ENCODE measurements around the gene DSCAM. TPM values are rescaled to one million over a fixed set of nuclear protein-coding genes. Genes with fewer than 3 reads are reported as not detected.

The DSCAM gene
- polyA plus RNA-seq, 1 experiment: not detected

GRCh38 chr21:40680311-40680710 lies 166.6 kb downstream of the DSCAM start:
- ChIA-PET POLR2A (no interaction called here), CTCF (no interaction called here)
- DNase-seq (ENCODE audit: low read depth, low spot score): no peak

GRCh38 chr21:40678681-40679284 lies 168.2 kb downstream of the DSCAM start:
- ChIA-PET POLR2A (no interaction called here), CTCF (no interaction called here)

More at GRCh38 chr21:40680311-40680710, 166.6 kb downstream of the DSCAM start:
- H3K27me3 ChIP-seq (ENCODE audit: control insufficient read depth, insufficient read depth, low read length): no peaks in the 10 kb centered on the region
- H3K4me3 ChIP-seq (ENCODE audit: low read depth, low read length): no peak overlapping the region
- peaks cover 26% of the 10 kb centered on the region for H3K9me3 ChIP-seq (ENCODE audit: control insufficient read depth, insufficient read depth, low read length)
- TF ChIP-seq CTCF (IDR thresholded peaks at IDR 0.05; ENCODE audit: low read depth, low read length): no peak
- no peak overlapping the region for H3K27ac ChIP-seq (ENCODE audit: low read depth, low read length)

GRCh38 chr21:40675017-40675416 lies 171.9 kb downstream of the DSCAM start:
- CTCF ChIA-PET: no interaction called here
- peaks cover 16% of the 10 kb centered on the region for H3K9me3 ChIP-seq (ENCODE audit: control insufficient read depth, insufficient read depth, low read length)
- TF ChIP-seq CTCF (IDR thresholded peaks at IDR 0.05; ENCODE audit: low read depth, low read length): no peak
- H3K4me3 ChIP-seq (ENCODE audit: low read depth, low read length): no peak overlapping the region
- DNase-seq (ENCODE audit: low read depth, low spot score): no peak
- POLR2A ChIA-PET: no interaction called here
- no peaks in the 10 kb centered on the region for H3K27me3 ChIP-seq (ENCODE audit: control insufficient read depth, insufficient read depth, low read length)
- H3K27ac ChIP-seq (ENCODE audit: low read depth, low read length): no peak overlapping the region

More at GRCh38 chr21:40678681-40679284, 168.2 kb downstream of the DSCAM start:
- peaks cover 19% of the 10 kb centered on the region for H3K9me3 ChIP-seq (ENCODE audit: control insufficient read depth, insufficient read depth, low read length)
- no peak for DNase-seq (ENCODE audit: low read depth, low spot score)
- no peak overlapping the region for H3K27ac ChIP-seq (ENCODE audit: low read depth, low read length)
- H3K4me3 ChIP-seq (ENCODE audit: low read depth, low read length): no peak overlapping the region
- H3K27me3 ChIP-seq (ENCODE audit: control insufficient read depth, insufficient read depth, low read length): no peaks in the 10 kb centered on the region
- no peak for TF ChIP-seq CTCF (IDR thresholded peaks at IDR 0.05; ENCODE audit: low read depth, low read length)

GRCh38 chr21:40672602-40673001 lies 174.4 kb downstream of the DSCAM start:
- no peak for TF ChIP-seq CTCF (IDR thresholded peaks at IDR 0.05; ENCODE audit: low read depth, low read length)
- Histone ChIP-seq H3K9me3 (ENCODE audit: control insufficient read depth, insufficient read depth, low read length) (peaks cover 14% of the 10 kb centered on the region), H3K4me3 (ENCODE audit: low read depth, low read length) (no peak overlapping the region), H3K27ac (ENCODE audit: low read depth, low read length) (no peak overlapping the region), H3K27me3 (ENCODE audit: control insufficient read depth, insufficient read depth, low read length) (no peaks in the 10 kb centered on the region)
- POLR2A ChIA-PET: no interaction called here
- CTCF ChIA-PET: no interaction called here
- no peak for DNase-seq (ENCODE audit: low read depth, low spot score)

GRCh38 chr21:40671716-40672115 lies 175.2 kb downstream of the DSCAM start:
- ChIA-PET CTCF (no interaction called here), POLR2A (no interaction called here)
- no peak overlapping the region for H3K4me3 ChIP-seq (ENCODE audit: low read depth, low read length)
- H3K27ac ChIP-seq (ENCODE audit: low read depth, low read length): no peak overlapping the region
- no peak for DNase-seq (ENCODE audit: low read depth, low spot score)
- no peaks in the 10 kb centered on the region for H3K27me3 ChIP-seq (ENCODE audit: control insufficient read depth, insufficient read depth, low read length)
- TF ChIP-seq CTCF (IDR thresholded peaks at IDR 0.05; ENCODE audit: low read depth, low read length): no peak
- H3K9me3 ChIP-seq (ENCODE audit: control insufficient read depth, insufficient read depth, low read length): peaks cover 15% of the 10 kb centered on the region
